CD4-positive, alpha-beta T cell treated with Interleukin-17A for 1 hour (primary cell): ENCODE data around the gene GNB2.
"Not testable (repeated sequence)": the region's sequence is repeated elsewhere in the genome, so short reads cannot be mapped to it uniquely, and the experiment has no call there.

Experiments used
- DNase-seq: peaks from one replicate; pipeline ENCODE4 v3.0.0-alpha.2; 2020

Gene GNB2

GRCh38 chr7:100701089-100701488 lies 27.5 kb downstream of the GNB2 start:
- not testable (repeated sequence) for DNase-seq

- peak; percentile 74 for DNase-seq
Observed at GRCh38 chr7:100705320-100705752, 31.8 kb downstream of the GNB2 start.

- DNase-seq: peak; percentile 98
Observed at GRCh38 chr7:100705753-100706671, 32.5 kb downstream of the GNB2 start, which contains the start of gene POP7. Gene POP7 (plus strand): TSS chr7:100706121. CDS start chr7:100706831, 710 bp downstream.

- no peak for DNase-seq
Observed at GRCh38 chr7:100706672-100707311, 33.3 kb downstream of the GNB2 start.

- DNase-seq: no peak
Observed at GRCh38 chr7:100708395-100708794, 34.9 kb downstream of the GNB2 start.

- DNase-seq: no peak
Observed at GRCh38 chr7:100710452-100710851, 36.9 kb downstream of the GNB2 start.

- no peak for DNase-seq
Observed at GRCh38 chr7:100711369-100711768, 37.8 kb downstream of the GNB2 start.

- DNase-seq: no peak
Observed at GRCh38 chr7:100714725-100715124, 41.2 kb downstream of the GNB2 start.

GRCh38 chr7:100717073-100717472 lies 43.5 kb downstream of the GNB2 start:
- DNase-seq: not testable (repeated sequence)

GRCh38 chr7:100719523-100720278 lies 46.2 kb downstream of the GNB2 start:
- DNase-seq: no peak

- DNase-seq: no peak
Observed at GRCh38 chr7:100720279-100720670, 46.7 kb downstream of the GNB2 start, which contains the start of gene EPO. Gene EPO (plus strand): TSS chr7:100720468. CDS start chr7:100720981, 513 bp downstream.

GRCh38 chr7:100720671-100721504 lies 47.3 kb downstream of the GNB2 start:
- no peak for DNase-seq

- DNase-seq: no peak
Observed at GRCh38 chr7:100721505-100721812, 47.9 kb downstream of the GNB2 start.

GRCh38 chr7:100722480-100723212 lies 49.1 kb downstream of the GNB2 start:
- DNase-seq: no peak

- DNase-seq: no peak
Observed at GRCh38 chr7:100723732-100724275, 50.3 kb downstream of the GNB2 start.

GRCh38 chr7:100724364-100724763 lies 50.8 kb downstream of the GNB2 start:
- DNase-seq: not testable (repeated sequence)

- no peak for DNase-seq
Observed at GRCh38 chr7:100726996-100727761, 53.6 kb downstream of the GNB2 start.

GRCh38 chr7:100728196-100728595 lies 54.7 kb downstream of the GNB2 start:
- DNase-seq: no peak
